NCI-H2196 (cell line): ENCODE results near the gene PVALEF.

ENCODE experiments used
- DNase-seq: peaks from one replicate; lab custom pipeline; 2025; ENCODE audit not compliant: unreplicated experiment; lab: John Stamatoyannopoulos, UW

The PVALEF gene

DNA sequence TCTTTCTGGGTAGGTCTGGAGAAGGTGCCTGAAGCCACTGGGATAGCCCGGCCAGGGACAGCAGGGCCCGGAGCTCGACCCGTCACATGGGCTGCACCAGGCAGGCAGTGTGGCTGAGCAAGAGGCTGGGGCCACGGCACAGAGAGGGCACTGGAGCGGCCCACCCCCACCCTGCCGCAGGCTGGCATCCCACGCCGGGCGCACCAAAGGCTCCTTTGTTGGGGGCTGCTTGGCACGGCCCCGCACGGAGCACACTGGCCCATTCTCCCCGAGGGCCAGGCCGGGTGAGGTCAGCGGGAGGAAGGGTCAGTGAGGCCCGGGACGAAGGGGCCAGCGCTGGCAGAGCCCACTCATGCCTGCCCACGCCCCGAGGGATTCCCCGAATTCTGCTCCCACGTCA lies 36.5 kb upstream of the PVALEF start:
- no peak for DNase-seq

DNA sequence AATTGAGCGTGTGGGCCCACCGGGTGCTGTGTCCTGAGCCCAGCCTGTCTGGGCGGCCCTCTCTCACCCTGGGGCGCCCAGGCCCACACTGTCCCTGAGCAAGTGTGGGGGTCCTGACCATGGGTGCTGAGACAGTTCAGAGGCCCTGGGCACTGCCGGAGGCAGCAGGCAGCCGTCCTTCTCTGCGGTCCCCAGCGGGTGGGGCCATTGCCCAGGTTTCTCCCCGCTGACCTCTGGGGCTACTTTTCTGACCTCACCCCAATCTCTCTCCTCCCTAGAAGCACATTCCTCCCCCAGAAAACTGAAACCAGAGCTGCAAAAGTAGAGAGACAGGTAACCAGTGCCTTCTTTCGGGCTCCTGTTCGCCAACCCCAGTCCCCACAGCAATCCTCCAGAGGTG lies 36.0 kb upstream of the PVALEF start:
- DNase-seq: no peak

DNA sequence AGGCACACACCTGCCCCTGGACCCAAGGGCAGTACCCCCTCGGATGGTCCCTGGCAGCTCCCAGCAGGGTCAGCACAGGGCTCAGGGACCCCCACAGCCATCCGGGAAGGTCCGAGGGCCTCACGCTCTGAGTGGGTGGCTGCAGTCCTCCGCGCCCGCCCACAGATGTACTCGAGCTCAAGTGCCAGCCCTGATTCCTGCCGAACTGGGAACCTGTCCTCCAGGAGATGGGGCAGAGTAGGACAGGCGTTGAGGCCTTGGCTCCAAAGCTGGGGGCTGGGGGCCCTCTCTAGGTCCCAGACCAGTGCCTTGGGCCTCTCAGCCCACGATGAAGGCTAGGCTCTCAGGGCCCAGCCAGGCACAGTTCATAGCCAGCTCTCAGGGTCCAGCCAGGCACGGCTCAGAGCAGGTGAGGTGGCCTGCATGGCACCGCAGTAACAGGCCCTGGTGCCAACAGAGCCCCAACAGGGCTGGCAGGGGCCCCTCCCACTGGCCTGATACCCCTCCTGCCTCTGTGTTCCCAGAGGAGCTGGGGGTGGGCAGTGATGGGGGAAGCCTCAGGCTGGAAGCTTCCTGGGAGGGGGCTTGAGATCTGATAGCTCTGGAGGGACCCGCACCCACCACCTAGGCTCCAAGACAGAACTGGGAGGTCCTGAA lies 35.5 kb upstream of the PVALEF start:
- DNase-seq: no peak

GRCh38 chr17:81130385-81131361 lies 34.6 kb upstream of the PVALEF start:
- DNase-seq: no peak

DNA sequence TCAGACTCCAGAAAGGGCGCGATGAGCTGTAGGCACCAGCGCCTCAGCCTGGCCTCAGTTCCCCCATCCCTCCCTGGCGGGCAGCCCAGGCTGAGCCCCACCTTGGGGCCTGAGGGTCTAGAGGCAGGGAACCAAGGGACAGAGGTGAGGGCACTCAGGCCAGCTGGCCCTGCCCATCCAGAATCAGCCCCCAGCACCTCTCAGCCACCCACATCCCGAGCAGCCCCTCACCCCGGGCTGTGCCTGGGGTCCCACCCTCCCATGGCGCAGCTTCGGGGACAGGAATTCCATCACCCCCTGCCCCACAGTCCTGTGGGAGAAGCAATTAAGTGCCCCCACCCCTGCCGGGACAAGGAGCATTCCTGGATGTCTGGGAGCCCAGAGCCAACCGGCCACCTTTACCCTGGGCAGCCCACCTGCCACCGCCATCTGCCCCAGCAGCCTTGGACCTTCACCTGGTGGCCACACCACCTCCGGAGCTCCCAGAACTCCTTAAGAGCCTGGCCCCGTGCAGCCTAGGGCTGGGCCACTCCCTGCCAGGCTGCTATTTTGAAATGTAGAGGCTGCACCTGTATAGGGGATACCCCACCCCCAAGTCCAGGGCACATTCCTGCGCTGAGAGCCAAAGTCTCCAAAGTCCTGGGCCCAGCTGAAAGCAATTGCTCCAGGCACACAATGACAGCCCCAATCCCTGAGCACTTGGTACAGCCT lies 33.7 kb upstream of the PVALEF start:
- DNase-seq: no peak

DNA sequence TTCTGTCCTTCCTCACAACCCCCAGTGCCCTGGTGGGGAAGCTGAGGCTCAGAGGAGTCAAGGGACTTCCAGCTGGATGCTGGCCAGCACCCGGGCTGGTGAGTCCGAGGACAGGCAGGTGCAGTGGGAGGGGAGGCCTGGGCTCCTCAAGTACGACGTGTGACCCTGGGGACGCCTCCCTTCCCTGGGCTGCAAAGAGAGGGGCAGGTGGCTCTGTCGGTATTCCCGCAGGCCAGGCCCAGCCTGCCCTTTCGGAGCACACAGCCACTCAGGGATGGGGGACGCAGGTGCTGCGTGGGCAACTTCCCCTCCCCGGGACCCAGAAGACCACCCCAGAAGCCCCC lies 33.1 kb upstream of the PVALEF start:
- DNase-seq: no peak

DNA sequence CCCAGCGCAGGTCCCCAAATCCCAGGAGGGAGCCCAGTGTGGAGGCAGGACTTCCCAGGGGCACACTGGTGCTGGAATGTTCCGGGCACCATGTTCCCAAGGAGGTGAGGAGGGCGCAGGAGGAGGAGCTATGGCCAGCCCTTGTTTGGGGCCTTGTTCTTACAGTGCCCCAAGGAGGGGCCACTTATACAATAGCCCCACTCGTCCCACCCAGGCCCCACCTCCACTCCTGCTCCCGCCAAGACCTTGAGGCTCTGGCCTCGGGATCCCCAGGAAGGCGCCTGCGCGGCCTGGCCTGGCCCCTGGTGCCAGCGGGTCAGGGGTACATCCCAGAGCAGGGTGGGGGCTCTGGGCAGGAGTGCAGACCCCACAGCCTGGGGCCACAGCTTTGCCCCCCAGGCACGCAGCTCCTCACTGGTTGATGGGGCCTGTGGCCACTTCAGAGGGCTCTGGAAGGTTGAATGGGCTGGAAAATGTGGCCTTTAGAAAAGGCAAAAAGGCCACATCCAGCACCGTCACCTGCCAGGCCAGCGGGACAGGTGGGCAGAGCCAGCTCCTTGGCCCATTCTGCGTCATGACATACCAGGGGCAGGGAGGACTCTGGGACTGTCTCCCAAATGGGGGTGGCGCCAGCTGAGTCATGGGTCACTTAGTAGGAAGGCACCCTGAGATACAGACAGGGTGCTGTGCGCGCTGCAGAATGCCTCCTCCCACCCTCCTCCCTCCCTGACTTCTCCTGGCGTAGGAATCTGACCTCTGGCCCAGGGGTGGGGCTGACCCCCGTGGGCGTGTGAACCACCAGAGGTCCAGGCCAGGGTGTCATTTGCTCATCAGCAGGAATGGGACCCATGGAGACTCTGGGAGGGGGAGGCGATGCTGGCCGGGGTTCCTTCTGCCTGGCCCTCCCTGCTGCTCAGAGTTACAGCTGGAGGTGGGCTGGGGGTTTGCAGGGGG lies 32.3 kb upstream of the PVALEF start:
- DNase-seq: no peak

GRCh38 chr17:81134064-81134781 lies 31.1 kb upstream of the PVALEF start:
- no peak for DNase-seq

DNA sequence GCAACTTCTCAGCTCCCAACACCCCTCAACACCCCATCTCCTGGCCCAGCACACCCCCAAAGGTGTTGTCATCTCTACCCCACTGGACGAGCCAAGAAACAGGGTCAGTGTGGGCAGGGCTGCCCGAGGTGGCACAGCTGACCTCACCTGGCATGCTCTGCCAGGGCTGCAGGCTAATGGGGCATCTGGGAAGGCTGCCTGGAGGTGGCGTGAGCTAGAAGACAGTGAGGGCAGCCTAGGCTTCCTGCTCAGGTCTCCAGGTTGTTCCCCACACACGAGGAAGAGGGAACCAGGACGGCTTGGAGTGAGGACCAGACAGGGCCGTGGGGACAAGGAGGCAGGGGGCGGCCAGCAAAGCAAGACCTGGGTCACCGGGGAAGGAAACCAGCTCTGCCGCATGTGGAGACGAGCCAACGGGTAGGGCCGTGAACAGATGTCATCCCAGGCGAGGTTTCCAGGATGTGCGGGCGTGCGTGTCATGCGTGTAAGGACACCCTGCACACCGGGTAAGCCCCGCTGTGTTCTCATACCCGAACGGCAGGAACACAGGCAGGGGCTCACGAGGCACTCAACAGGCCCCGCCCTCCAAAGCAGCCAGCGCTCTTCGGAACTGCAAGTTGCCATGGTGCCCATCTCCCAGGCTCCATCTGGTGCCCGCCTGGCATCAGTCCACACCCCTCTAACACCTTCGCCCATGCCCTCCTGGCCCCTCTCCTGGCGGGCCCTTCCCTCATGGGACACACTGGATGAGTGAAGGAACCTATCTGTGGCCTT lies 29.6 kb upstream of the PVALEF start:
- no peak for DNase-seq

DNA sequence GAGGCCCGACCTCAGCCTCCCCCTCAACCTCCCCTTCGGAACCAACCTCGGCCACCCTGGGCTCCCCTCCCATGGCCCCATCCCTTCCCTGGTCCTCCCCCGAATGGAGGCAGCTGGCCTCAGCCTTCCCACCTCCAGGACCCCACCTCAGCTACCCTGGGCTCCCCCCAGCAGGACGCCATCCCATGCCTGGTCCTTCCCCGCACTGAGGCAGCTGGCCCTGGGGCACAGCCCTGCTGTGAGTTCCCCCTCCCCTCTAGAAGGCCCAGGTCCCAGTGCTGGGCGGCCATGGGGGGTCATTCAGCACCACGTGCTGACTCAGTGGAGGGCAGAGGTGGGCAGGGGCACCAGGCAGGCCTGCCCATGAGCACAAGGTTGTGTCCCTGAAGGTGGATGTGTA lies 28.9 kb upstream of the PVALEF start:
- DNase-seq: no peak

- DNase-seq: no peak
Measured at GRCh38 chr17:81137248-81137647, 28.1 kb upstream of the PVALEF start.

DNA sequence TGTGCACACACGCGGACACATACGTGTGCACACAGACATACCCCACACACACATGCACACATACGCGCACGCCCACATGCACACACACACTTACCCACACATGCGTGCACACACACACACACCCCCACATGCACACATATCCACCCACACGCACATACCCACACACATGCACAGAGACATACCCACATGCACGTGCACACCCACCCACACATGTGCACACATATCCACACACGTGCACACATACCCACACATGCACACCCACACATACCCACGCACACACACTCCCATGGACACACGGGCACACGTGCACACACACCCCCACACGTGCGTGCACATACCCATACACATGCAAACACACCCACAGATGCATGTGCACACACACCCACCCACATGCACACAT lies 27.2 kb upstream of the PVALEF start:
- DNase-seq: no peak

GRCh38 chr17:81138500-81138899 lies 26.8 kb upstream of the PVALEF start:
- DNase-seq: no peak

DNA sequence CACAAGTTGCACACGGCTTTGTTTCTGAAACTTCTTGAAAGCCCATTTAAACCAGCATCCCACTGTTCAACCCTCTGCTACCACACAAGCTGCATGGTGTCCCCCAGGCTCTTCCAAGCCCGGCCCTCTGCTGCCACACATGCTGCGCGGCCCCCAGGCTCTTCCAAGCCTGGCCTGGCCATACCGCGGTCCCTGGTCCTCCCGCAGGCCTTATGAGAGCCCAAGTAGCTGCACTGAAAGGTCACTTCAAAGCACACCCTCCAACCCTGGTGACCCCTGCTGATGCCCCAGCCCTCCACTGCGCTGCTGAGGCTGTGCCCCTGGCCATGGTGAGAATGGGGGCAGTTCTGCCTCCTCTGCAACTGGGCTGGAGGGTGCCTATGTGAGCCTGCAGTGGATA lies 25.9 kb upstream of the PVALEF start:
- DNase-seq: no peak

GRCh38 chr17:81140018-81140417 lies 25.3 kb upstream of the PVALEF start:
- no peak for DNase-seq

GRCh38 chr17:81140695-81141094 lies 24.6 kb upstream of the PVALEF start:
- DNase-seq: no peak

- DNase-seq: peak; percentile 97
Measured at GRCh38 chr17:81142301-81143199, 22.8 kb upstream of the PVALEF start.

DNA sequence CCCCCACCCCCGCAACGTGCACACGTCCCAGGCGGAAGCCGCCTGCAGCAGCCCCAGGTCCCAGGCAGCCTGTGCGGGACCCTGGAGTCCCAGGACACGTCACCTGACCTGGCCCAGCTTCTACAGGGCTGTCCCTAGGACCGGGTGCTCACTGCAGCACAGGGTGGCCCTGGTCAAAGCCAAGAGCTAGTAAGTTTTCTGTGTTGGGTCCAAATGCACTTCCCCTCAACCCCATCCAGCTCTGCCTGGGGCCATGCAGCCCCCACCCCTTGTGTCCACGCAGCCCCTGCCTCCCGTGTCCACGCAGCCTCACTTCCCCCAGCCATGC lies 22.1 kb upstream of the PVALEF start:
- DNase-seq: no peak
